ENCODE data around the gene PRCP.
"Not testable (repeated sequence)": the region's sequence is repeated elsewhere in the genome, so short reads cannot be mapped to it uniquely, and the experiment has no call there.

The PRCP gene

GRCh38 chr11:82930229-82930628 is 30.0 kb upstream of the PRCP start:
- TF ChIP-seq CTCF (IDR thresholded peaks at IDR 0.05; ENCODE audit: insufficient read depth, low read length, poor library complexity, severe bottlenecking): no peak
- no peak overlapping the region for H3K4me3 ChIP-seq (replicated peaks; ENCODE audit: low read depth, low read length)
- H3K27me3 ChIP-seq (replicated peaks; ENCODE audit: control insufficient read depth, insufficient read depth, low read length): no peaks in the 10 kb centered on the region
- no peak for DNase-seq (ENCODE audit: extremely low read depth, insufficient read length)
- no peaks in the 10 kb centered on the region for H3K36me3 ChIP-seq (ENCODE audit: control insufficient read depth, insufficient read depth, low read length)

GRCh38 chr11:82929121-82929520 is 28.9 kb upstream of the PRCP start:
- no peaks in the 10 kb centered on the region; the same call in 1 of the 2 replicates for H3K36me3 ChIP-seq (ENCODE audit: control insufficient read depth, insufficient read depth, low read length)
- no peak for TF ChIP-seq CTCF (IDR thresholded peaks at IDR 0.05; ENCODE audit: insufficient read depth, low read length, poor library complexity, severe bottlenecking)

GRCh38 chr11:82927264-82927880 is 27.1 kb upstream of the PRCP start:
- Histone ChIP-seq H3K27me3 (replicated peaks; ENCODE audit: control insufficient read depth, insufficient read depth, low read length) (no peaks in the 10 kb centered on the region), H3K36me3 (ENCODE audit: control insufficient read depth, insufficient read depth, low read length) (no peaks in the 10 kb centered on the region; the same call in 1 of the 2 replicates), H3K4me3 (replicated peaks; ENCODE audit: low read depth, low read length) (no peak overlapping the region)
- TF ChIP-seq CTCF (IDR thresholded peaks at IDR 0.05; ENCODE audit: insufficient read depth, low read length, poor library complexity, severe bottlenecking): peak; percentile 69
- DNase-seq (ENCODE audit: extremely low read depth, insufficient read length): no peak

More at GRCh38 chr11:82929121-82929520, 28.9 kb upstream of the PRCP start:
- H3K4me3 ChIP-seq (replicated peaks; ENCODE audit: low read depth, low read length): no peak overlapping the region
- no peaks in the 10 kb centered on the region for H3K27me3 ChIP-seq (replicated peaks; ENCODE audit: control insufficient read depth, insufficient read depth, low read length)
- DNase-seq (ENCODE audit: extremely low read depth, insufficient read length): no peak

GRCh38 chr11:82924522-82925224 is 24.4 kb upstream of the PRCP start:
- TF ChIP-seq CTCF (IDR thresholded peaks at IDR 0.05; ENCODE audit: insufficient read depth, low read length, poor library complexity, severe bottlenecking): no peak
- H3K4me3 ChIP-seq (replicated peaks; ENCODE audit: low read depth, low read length): no peak overlapping the region
- no peak for DNase-seq (ENCODE audit: extremely low read depth, insufficient read length)
- no peaks in the 10 kb centered on the region; the same call in 1 of the 2 replicates for H3K36me3 ChIP-seq (ENCODE audit: control insufficient read depth, insufficient read depth, low read length)
- H3K27me3 ChIP-seq (replicated peaks; ENCODE audit: control insufficient read depth, insufficient read depth, low read length): no peaks in the 10 kb centered on the region

GRCh38 chr11:82922396-82923173 is 22.4 kb upstream of the PRCP start:
- H3K36me3 ChIP-seq (ENCODE audit: control insufficient read depth, insufficient read depth, low read length): not testable (repeated sequence)

GRCh38 chr11:82920227-82920626 is 20.0 kb upstream of the PRCP start:
- not testable (repeated sequence) for H3K36me3 ChIP-seq (ENCODE audit: control insufficient read depth, insufficient read depth, low read length); H3K27me3 ChIP-seq (replicated peaks; ENCODE audit: control insufficient read depth, insufficient read depth, low read length); DNase-seq (ENCODE audit: extremely low read depth, insufficient read length)
- H3K4me3 ChIP-seq (replicated peaks; ENCODE audit: low read depth, low read length): peak overlapping the region; percentile 14

More at GRCh38 chr11:82922396-82923173, 22.4 kb upstream of the PRCP start:
- DNase-seq (ENCODE audit: extremely low read depth, insufficient read length); H3K27me3 ChIP-seq (replicated peaks; ENCODE audit: control insufficient read depth, insufficient read depth, low read length); H3K4me3 ChIP-seq (replicated peaks; ENCODE audit: low read depth, low read length): not testable (repeated sequence)

- H3K36me3 ChIP-seq (ENCODE audit: control insufficient read depth, insufficient read depth, low read length); DNase-seq (ENCODE audit: extremely low read depth, insufficient read length): not testable (repeated sequence)
- peak overlapping the region; percentile 14 for H3K4me3 ChIP-seq (replicated peaks; ENCODE audit: low read depth, low read length)
These were observed 19.6 kb upstream of the PRCP start for GRCh38 chr11:82919786-82920185.

More at GRCh38 chr11:82919786-82920185, 19.6 kb upstream of the PRCP start:
- H3K27me3 ChIP-seq (replicated peaks; ENCODE audit: control insufficient read depth, insufficient read depth, low read length): not testable (repeated sequence)
